ENCODE measurements around the gene PARD3.

The PARD3 gene

DNA sequence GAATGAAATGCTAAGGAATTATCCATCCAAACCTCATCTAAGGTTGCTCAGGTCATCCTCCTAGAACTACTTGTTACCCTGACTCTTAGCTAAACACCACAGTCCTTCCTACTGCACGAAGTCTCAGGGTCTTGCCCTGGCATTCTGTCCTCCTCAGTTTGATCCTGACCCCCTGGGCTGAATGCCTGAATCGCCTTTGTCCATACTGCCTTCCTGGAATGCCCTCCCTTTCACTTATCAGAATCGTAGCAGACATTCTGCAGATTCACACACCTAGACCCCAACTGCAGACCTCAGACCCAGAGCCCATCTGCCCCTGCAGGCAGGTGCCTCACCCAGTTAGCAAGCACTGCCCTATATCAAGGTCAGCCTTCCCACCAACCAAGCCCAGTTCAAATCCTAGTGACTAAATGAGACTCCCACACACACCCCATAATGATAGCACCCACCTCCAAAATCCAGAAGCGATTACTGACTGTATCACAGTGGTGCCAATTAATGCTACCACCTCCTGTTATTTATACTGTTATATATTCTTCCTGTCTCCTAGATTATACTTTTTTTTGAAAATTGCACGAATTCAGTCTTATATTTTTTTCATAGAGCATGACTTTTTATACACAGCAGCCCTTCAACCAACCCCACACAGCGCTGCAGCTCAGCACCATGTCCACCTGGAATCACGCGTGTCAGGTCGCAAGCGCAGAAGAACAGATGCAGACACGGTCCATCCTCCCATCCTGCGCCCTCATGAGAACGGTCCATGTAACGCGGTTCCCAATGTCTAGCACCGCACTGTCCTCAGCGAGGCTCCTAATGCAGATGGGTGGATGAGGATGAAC lies 3.7 kb downstream of the PARD3 start:
- H3K27me3 ChIP-seq (ENCODE audit: low read length) = no peaks in the 10 kb centered on the region
- no peak overlapping the region for H2AFZ ChIP-seq (ENCODE audit: low read depth, low read length, severe bottlenecking)
- no peaks in the 10 kb centered on the region for H3K9me3 ChIP-seq (ENCODE audit: insufficient read depth, low read length)
- no peak overlapping the region for H3K4me2 ChIP-seq (ENCODE audit: low read depth, low read length, poor library complexity, severe bottlenecking)
- TF ChIP-seq CTCF (IDR thresholded peaks at IDR 0.05; ENCODE audit: insufficient read depth, low read length, poor library complexity, severe bottlenecking) = no peak
- TF ChIP-seq EZH2phosphoT487 (conservative IDR thresholded peaks at IDR 0.05; ENCODE audit: low read length) = no peak
- H3F3A ChIP-seq (ENCODE audit: insufficient read depth) = no peaks in the 10 kb centered on the region
- no peak overlapping the region for H3K4me3 ChIP-seq (ENCODE audit: insufficient read depth, low read length, poor library complexity, severe bottlenecking)
- no peaks in the 10 kb centered on the region for H3K79me2 ChIP-seq (ENCODE audit: insufficient read depth, low read length)
- no peaks in the 10 kb centered on the region for H4K20me1 ChIP-seq (ENCODE audit: low read depth, low read length)
- H3K9me2 ChIP-seq (replicated peaks; ENCODE audit: insufficient read depth, low read length) = no peaks in the 10 kb centered on the region
- no peaks in the 10 kb centered on the region for H3K36me3 ChIP-seq (ENCODE audit: low read length)
- H3K9ac ChIP-seq (ENCODE audit: low read length) = no peak overlapping the region
- H3K27ac ChIP-seq (ENCODE audit: low read depth, low read length) = no peak overlapping the region

DNA sequence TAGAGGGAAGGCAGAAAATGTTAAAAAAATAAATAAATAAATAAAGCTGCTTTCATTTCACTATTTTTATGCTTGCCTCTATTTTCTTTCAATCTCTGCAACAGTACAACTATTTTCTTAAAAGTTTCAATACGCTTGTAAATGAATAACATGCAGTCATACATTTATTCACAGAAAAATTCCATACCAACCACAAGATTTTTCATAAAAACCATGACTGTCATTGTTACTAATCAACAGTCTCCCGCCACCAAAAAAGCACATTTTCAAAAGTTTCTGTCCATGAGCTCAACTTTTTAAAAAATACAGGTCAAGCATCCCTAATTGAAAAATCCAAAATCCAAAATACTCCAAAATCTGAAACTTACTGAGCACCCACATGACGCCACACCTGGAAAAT lies 5.3 kb downstream of the PARD3 start:
- H3F3A ChIP-seq (ENCODE audit: insufficient read depth) = no peaks in the 10 kb centered on the region
- H3K27ac ChIP-seq (ENCODE audit: low read depth, low read length) = no peak overlapping the region
- H3K9ac ChIP-seq (ENCODE audit: low read length) = no peak overlapping the region
- H3K4me2 ChIP-seq (ENCODE audit: low read depth, low read length, poor library complexity, severe bottlenecking) = no peak overlapping the region
- H2AFZ ChIP-seq (ENCODE audit: low read depth, low read length, severe bottlenecking) = no peak overlapping the region
- H4K20me1 ChIP-seq (ENCODE audit: low read depth, low read length) = no peaks in the 10 kb centered on the region
- no peaks in the 10 kb centered on the region for H3K79me2 ChIP-seq (ENCODE audit: insufficient read depth, low read length)
- H3K36me3 ChIP-seq (ENCODE audit: low read length) = no peaks in the 10 kb centered on the region
- TF ChIP-seq EZH2phosphoT487 (conservative IDR thresholded peaks at IDR 0.05; ENCODE audit: low read length) = no peak
- TF ChIP-seq CTCF (IDR thresholded peaks at IDR 0.05; ENCODE audit: insufficient read depth, low read length, poor library complexity, severe bottlenecking) = no peak
- no peaks in the 10 kb centered on the region for H3K9me2 ChIP-seq (replicated peaks; ENCODE audit: insufficient read depth, low read length)
- H3K27me3 ChIP-seq (ENCODE audit: low read length) = no peaks in the 10 kb centered on the region
- no peaks in the 10 kb centered on the region for H3K9me3 ChIP-seq (ENCODE audit: insufficient read depth, low read length)
- H3K4me3 ChIP-seq (ENCODE audit: insufficient read depth, low read length, poor library complexity, severe bottlenecking) = no peak overlapping the region

- H3K9me3 ChIP-seq (ENCODE audit: insufficient read depth, low read length) = no peaks in the 10 kb centered on the region
- H3K4me3 ChIP-seq (ENCODE audit: insufficient read depth, low read length, poor library complexity, severe bottlenecking) = no peak overlapping the region
- H3K27ac ChIP-seq (ENCODE audit: low read depth, low read length) = no peak overlapping the region
- no peak overlapping the region for H3K9ac ChIP-seq (ENCODE audit: low read length)
- no peak overlapping the region for H3K4me2 ChIP-seq (ENCODE audit: low read depth, low read length, poor library complexity, severe bottlenecking)
- H3K79me2 ChIP-seq (ENCODE audit: insufficient read depth, low read length) = no peaks in the 10 kb centered on the region
- no peaks in the 10 kb centered on the region for H4K20me1 ChIP-seq (ENCODE audit: low read depth, low read length)
- no peaks in the 10 kb centered on the region for H3K9me2 ChIP-seq (replicated peaks; ENCODE audit: insufficient read depth, low read length)
- TF ChIP-seq EZH2phosphoT487 (conservative IDR thresholded peaks at IDR 0.05; ENCODE audit: low read length) (no peak), CTCF (IDR thresholded peaks at IDR 0.05; ENCODE audit: insufficient read depth, low read length, poor library complexity, severe bottlenecking) (no peak)
- H3F3A ChIP-seq (ENCODE audit: insufficient read depth) = no peaks in the 10 kb centered on the region
- no peak overlapping the region for H2AFZ ChIP-seq (ENCODE audit: low read depth, low read length, severe bottlenecking)
- H3K36me3 ChIP-seq (ENCODE audit: low read length) = no peaks in the 10 kb centered on the region
- no peaks in the 10 kb centered on the region for H3K27me3 ChIP-seq (ENCODE audit: low read length)
These were observed 6.0 kb downstream of the PARD3 start for GRCh38 chr10:34808801-34809745.
